Measurements from ENCODE around the gene RB1.

GRCh38 chr13:48443442-48444208 lies 140.1 kb downstream of the RB1 start:
- TF ChIP-seq POLR2AphosphoS5 (IDR thresholded peaks at IDR 0.05), result no peak
- no peak for TF ChIP-seq EP300 (IDR thresholded peaks at IDR 0.05)
